Naive thymus-derived CD4-positive, alpha-beta T cell (primary cell): ENCODE measurements around the gene SEBOX. TPM values are rescaled to one million over a fixed set of nuclear protein-coding genes. Genes with fewer than 3 reads are reported as not detected.

Experiments
- microRNA-seq: library from miRNA; unstranded; fragments of <30 nt; microRNA quantifications from one replicate; pipeline ENCODE4 v1.2.0, GENCODE V29; 2022; ENCODE audit warnings: borderline microRNAs expressed
- polyA plus RNA-seq, 2 donors: library from polyadenylated mRNA; unstranded; fragments of 300-500 nt; fragmentation: Illumina TruSeq; gene quantifications; one replicate each; pipeline ENCODE4 v1.2.3, GENCODE V29; 2021
- total RNA-seq, 6 experiments: library from RNA in 5 of 6; stranded (reverse) in 5 of 6; gene quantifications; 1 replicate in 5 of 6; 2 replicates in 1 of 6; pipeline ENCODE4 v1.2.3 and lab custom pipeline; 2021 to 2026

SEBOX gene
- total and polyA plus RNA-seq, 7 experiments from 2014 or later = not detected

Small RNA genes lying within 50 kb of the gene (microRNA-seq; reads per million reads assigned to microRNA genes)
- not detected for gene MIR4723

Other genes starting within 250 kb of the SEBOX start
- 10 to 100 TPM in 1 of 5 experiments, 1 to 10 TPM in 4; 2.9 to 19.9 (median 4.8) TPM for gene TMEM97, start 46.0 kb downstream of the SEBOX start, total RNA-seq
- 10 to 100 TPM in 1 of 2 donors, 1 to 10 TPM in 1; 8.3 to 10.9 TPM for gene TMEM97, start 46.0 kb downstream of the SEBOX start, polyA plus RNA-seq
- gene IFT20, start 29.7 kb downstream of the SEBOX start, total RNA-seq = 10 to 100 TPM; 24.7 to 56.2 (median 37.0) TPM
- gene IFT20, start 29.7 kb downstream of the SEBOX start, polyA plus RNA-seq = 10 to 100 TPM; 44.5 to 44.9 TPM
- 10 to 100 TPM in 4 of 5 experiments, 1 to 10 TPM in 1; 8.0 to 26.9 (median 25.9) TPM for gene TNFAIP1, start 29.4 kb downstream of the SEBOX start, total RNA-seq
- gene TNFAIP1, start 29.4 kb downstream of the SEBOX start, polyA plus RNA-seq = 10 to 100 TPM; 10.3 to 19.0 TPM
- 10 to 100 TPM; 27.9 to 64.9 (median 29.8) TPM for gene POLDIP2, start 7.7 kb downstream of the SEBOX start, total RNA-seq
- gene POLDIP2, start 7.7 kb downstream of the SEBOX start, polyA plus RNA-seq = 10 to 100 TPM; 85.0 to 89.3 TPM
- gene VTN, start 5.1 kb upstream of the SEBOX start, total RNA-seq = under 1 TPM in 2 of 5 experiments, not detected in 3; 0.19 to 0.65 TPM
- gene VTN, start 5.1 kb upstream of the SEBOX start, polyA plus RNA-seq = under 1 TPM in 1 of 2 donors, not detected in 1; 0.08 TPM
- gene SARM1, start 6.5 kb upstream of the SEBOX start, total RNA-seq = 10 to 100 TPM; 21.8 to 34.1 (median 27.2) TPM
- 1 to 10 TPM; 5.2 to 8.4 TPM for gene SARM1, start 6.5 kb upstream of the SEBOX start, polyA plus RNA-seq
- gene SLC46A1, start 41.0 kb upstream of the SEBOX start, total RNA-seq = 1 to 10 TPM; 1.9 to 5.1 (median 3.6) TPM
- 1 to 10 TPM; 1.8 to 3.3 TPM for gene SLC46A1, start 41.0 kb upstream of the SEBOX start, polyA plus RNA-seq
- not detected for gene SLC13A2, start 108.4 kb upstream of the SEBOX start, total RNA-seq
- not detected for gene SLC13A2, start 108.4 kb upstream of the SEBOX start, polyA plus RNA-seq
- not detected for gene FOXN1, start 141.1 kb upstream of the SEBOX start, total RNA-seq
- gene FOXN1, start 141.1 kb upstream of the SEBOX start, polyA plus RNA-seq = not detected
- 100 to 1,000 TPM in 1 of 5 experiments, 10 to 100 TPM in 4; 40.6 to 108 (median 90.2) TPM for gene UNC119, start 187.4 kb upstream of the SEBOX start, total RNA-seq
- 10 to 100 TPM; 37.7 to 48.1 TPM for gene UNC119, start 187.4 kb upstream of the SEBOX start, polyA plus RNA-seq
- 10 to 100 TPM; 58.5 to 71.2 (median 62.4) TPM for gene PIGS, start 206.3 kb upstream of the SEBOX start, total RNA-seq
- 10 to 100 TPM; 46.6 to 53.5 TPM for gene PIGS, start 206.3 kb upstream of the SEBOX start, polyA plus RNA-seq
- gene ALDOC, start 211.7 kb upstream of the SEBOX start, total RNA-seq = 100 to 1,000 TPM in 1 of 5 experiments, 10 to 100 TPM in 4; 24.5 to 159 (median 40.1) TPM
- gene ALDOC, start 211.7 kb upstream of the SEBOX start, polyA plus RNA-seq = 100 to 1,000 TPM in 1 of 2 donors, 10 to 100 TPM in 1; 92.9 to 103 TPM
- gene SPAG5, start 233.8 kb upstream of the SEBOX start, total RNA-seq = 10 to 100 TPM; 10.4 to 95.3 (median 18.4) TPM
- 1 to 10 TPM; 1.6 to 3.9 TPM for gene SPAG5, start 233.8 kb upstream of the SEBOX start, polyA plus RNA-seq
- gene RSKR, start 249.0 kb upstream of the SEBOX start, total RNA-seq = 10 to 100 TPM; 17.8 to 34.5 (median 28.1) TPM
- under 1 TPM in 1 of 2 donors, not detected in 1; 0.20 TPM for gene RSKR, start 249.0 kb upstream of the SEBOX start, polyA plus RNA-seq